SK-N-SH (cell line): ENCODE results near the gene PLD1. TPM values are rescaled to one million over a fixed set of nuclear protein-coding genes. Genes with fewer than 3 reads are reported as not detected.

Source experiments
- CTCF ChIA-PET: fragments of 300-600, 350-600 bp; formaldehyde crosslinking; extraction: SDS; loops from one replicate; lab custom pipeline; 2021; lab: Yijun Ruan, JAX
- POLR2A ChIA-PET: fragments of 350-600 bp; sonication (Branson Sonifier 250); formaldehyde crosslinking; extraction: SDS; loops from one replicate; lab custom pipeline; 2020; ENCODE audit warnings: antibody characterized with exemption, inconsistent platforms; lab: Yijun Ruan, JAX
- DNase-seq: peaks from one replicate; pipeline ENCODE4 v3.0.0; 2012
- H2AFZ ChIP-seq: fragments of 200-600 bp; sonication (generic); 2 replicates; pipeline ENCODE4 v1.8.1; 2016; ENCODE audit warnings: antibody characterized with exemption, mild to moderate bottlenecking, low read depth
- H3F3A ChIP-seq: fragments of 200-600 bp; sonication (generic); replicated peaks from 2 replicates; pipeline ENCODE3; 2016; ENCODE audit warnings: antibody characterized with exemption, mild to moderate bottlenecking; ENCODE audit not compliant: insufficient read depth
- H3K27ac ChIP-seq, 2 experiments: fragments of 200-500 bp in 1 of 2; fragments of 200-600 bp in 1 of 2; sonication (Bioruptor generic) in 1 of 2; sonication (generic), shearing (Covaris generic) in 1 of 2; 2 replicates each; pipeline versions ENCODE4 v1.5.1 to v1.6.1; 2014 to 2016; ENCODE audit warnings: low read depth in 2 of 2, inconsistent platforms in 1 of 2, low read length in 1 of 2, mild to moderate bottlenecking in 1 of 2, mixed read lengths in 1 of 2
- H3K27me3 ChIP-seq: fragments of 200-600 bp; sonication (generic), shearing (Covaris generic); 2 replicates; pipeline ENCODE4 v1.6.1; 2016; ENCODE audit warnings: mixed run types; ENCODE audit not compliant: insufficient read depth
- H3K36me3 ChIP-seq, 2 experiments: fragments of 200-500 bp in 1 of 2; fragments of 200-600 bp in 1 of 2; sonication (Bioruptor generic) in 1 of 2; sonication (generic) in 1 of 2; replicated peaks in 1 of 2; 2 replicates each; pipeline versions ENCODE3 to v1.5.1; 2014 to 2016; ENCODE audit warnings: low read length in 1 of 2, mild to moderate bottlenecking in 1 of 2; ENCODE audit not compliant: insufficient read depth in 2 of 2, control insufficient read depth in 1 of 2
- H3K4me1 ChIP-seq, 2 experiments: fragments of 200-500 bp in 1 of 2; fragments of 200-600 bp in 1 of 2; sonication (Bioruptor generic) in 1 of 2; sonication (generic), shearing (Covaris generic) in 1 of 2; 2 replicates each; pipeline versions ENCODE4 v1.5.1 to v1.6.1; 2014 to 2016; ENCODE audit warnings: low read depth in 1 of 2, low read length in 1 of 2, mixed run types in 1 of 2; ENCODE audit not compliant: insufficient read depth in 2 of 2, control insufficient read depth in 1 of 2
- H3K4me2 ChIP-seq: fragments of 200-600 bp; sonication (generic), shearing (Covaris generic); 2 replicates; pipeline ENCODE4 v1.6.1; 2017; ENCODE audit warnings: mixed run types
- H3K4me3 ChIP-seq, 2 experiments: fragments of 200-500 bp in 1 of 2; fragments of 200-600 bp in 1 of 2; sonication (Bioruptor generic) in 1 of 2; sonication (generic), shearing (Covaris generic) in 1 of 2; 2 replicates each; pipeline versions ENCODE4 v1.5.1 to v1.8.1; 2014 to 2016; ENCODE audit warnings: low read depth in 2 of 2, inconsistent platforms in 1 of 2, low read length in 1 of 2, mild to moderate bottlenecking in 1 of 2, mixed read lengths in 1 of 2, moderate library complexity in 1 of 2
- H3K79me2 ChIP-seq: fragments of 200-600 bp; sonication (generic); 2 replicates; pipeline ENCODE4 v1.8.1; 2017; ENCODE audit warnings: mild to moderate bottlenecking; ENCODE audit not compliant: insufficient read depth
- H3K9ac ChIP-seq: fragments of 200-600 bp; sonication (generic); 2 replicates; pipeline ENCODE4 v1.6.1; 2017; ENCODE audit warnings: mixed run types
- H3K9me2 ChIP-seq: fragments of 200-600 bp; sonication (generic); 2 replicates; pipeline ENCODE4 v1.6.1; 2017; ENCODE audit warnings: mixed run types
- H3K9me3 ChIP-seq: fragments of 200-600 bp; sonication (generic); 2 replicates; pipeline ENCODE4 v1.6.1; 2017; ENCODE audit warnings: mixed run types, mild to moderate bottlenecking, moderate library complexity
- H4K20me1 ChIP-seq: fragments of 200-600 bp; sonication (generic); 2 replicates; pipeline ENCODE4 v1.6.1; 2017; ENCODE audit warnings: mild to moderate bottlenecking, mixed run types; ENCODE audit not compliant: insufficient read depth
- CTCF ChIP-seq: fragments of 200-600 bp; sonication (generic); IDR thresholded peaks from 2 replicates; pipeline ENCODE4 v1.6.1; 2017; ENCODE audit warnings: antibody characterized with exemption, mild to moderate bottlenecking, moderate library complexity
- EP300 ChIP-seq, 2 experiments: IDR thresholded peaks; 2 replicates each; pipeline versions ENCODE4 v1.4.0 to v1.6.1; 2012; ENCODE audit warnings: borderline replicate concordance in 1 of 2, low read depth in 1 of 2, low read length in 1 of 2
- FOSL2 ChIP-seq: IDR thresholded peaks from 2 replicates; pipeline ENCODE4 v1.4.0; 2012; ENCODE audit warnings: low read depth, mild to moderate bottlenecking, moderate library complexity, borderline replicate concordance
- GABPA ChIP-seq: IDR thresholded peaks from 2 replicates; pipeline ENCODE4 v1.4.0; 2012; ENCODE audit warnings: low read depth, mild to moderate bottlenecking
- IRF3 ChIP-seq: fragments of 150-350 bp; IDR thresholded peaks from 2 replicates; pipeline ENCODE4 v1.6.1; 2016; ENCODE audit warnings: mild to moderate bottlenecking, low read depth, low read length
- RXRA ChIP-seq: IDR thresholded peaks from 2 replicates; pipeline ENCODE4 v1.4.0; 2012; ENCODE audit warnings: low read depth, mild to moderate bottlenecking, borderline replicate concordance
- SMC3 ChIP-seq: IDR thresholded peaks from 2 replicates; pipeline ENCODE4 v1.6.1; 2012; ENCODE audit warnings: low read depth, low read length, improper control_type of control experiment
- USF2 ChIP-seq: fragments of 150-350 bp; IDR thresholded peaks from 2 replicates; pipeline ENCODE4 v1.6.1; 2017; ENCODE audit warnings: antibody characterized with exemption, low read length, low read depth, borderline replicate concordance
- YY1 ChIP-seq: IDR thresholded peaks from 2 replicates; pipeline ENCODE4 v1.4.0; 2012; ENCODE audit warnings: low read depth, mild to moderate bottlenecking
- WGBS: methylation state at CpG from one replicate; pipeline ENCODE4 v1.1.6; 2017; ENCODE audit warnings: low lambda C conversion rate; 5-methylcytosine and 5-hydroxymethylcytosine counted together
- polyA plus RNA-seq, 3 experiments: library from polyadenylated mRNA; depleted of rRNA; stranded (reverse); fragments of >200 nt; gene quantifications; 2 replicates each; pipeline ENCODE4 v1.2.3, GENCODE V29; 2012

Gene PLD1
- polyA plus RNA-seq, 1 of the 3 experiments (the other 2 are of a cell fraction), result 6.2 TPM

- H3K4me1 ChIP-seq, result peaks cover 0 to 12% of the 10 kb centered on the region in 2 experiments; a peak in 3 of 4 replicates
- H3K27ac ChIP-seq, result no peak overlapping the region
- no peak overlapping the region for H3K9ac ChIP-seq
- no peaks in the 10 kb centered on the region for H3K36me3 ChIP-seq
- TF ChIP-seq USF2 (no peak), FOSL2 (no peak), IRF3 (no peak), EP300 (IDR thresholded peaks at IDR 0.05; ENCODE audit: borderline replicate concordance in 1 of 2, low read depth in 1 of 2, low read length in 1 of 2) (no peak), GABPA (no peak)
- no peak for DNase-seq
- ChIA-PET CTCF (interaction anchor here (0.5 to 2.1 kb wide), 2 partner anchors 99 to 510 kb away, joined by 3 to 5 read pairs; partner anchors contain the start of gene TNIK), POLR2A (no interaction called here)
- no peak overlapping the region for H3K4me2 ChIP-seq
- H4K20me1 ChIP-seq, result no peaks in the 10 kb centered on the region
- H3K79me2 ChIP-seq, result no peaks in the 10 kb centered on the region
- WGBS, result 84% methylated on average over 7 of the region's 7 CpGs
- no peaks in the 10 kb centered on the region for H3K27me3 ChIP-seq
- H3K9me2 ChIP-seq, result no peaks in the 10 kb centered on the region
- no peaks in the 10 kb centered on the region for H3K9me3 ChIP-seq
- no peak overlapping the region for H2AFZ ChIP-seq
- no peaks in the 10 kb centered on the region for H3F3A ChIP-seq
- no peak overlapping the region for H3K4me3 ChIP-seq
These were observed 250.7 kb downstream of the PLD1 start for GRCh38 chr3:171559586-171559985.

GRCh38 chr3:171558188-171558696, 252.0 kb downstream of the PLD1 start:
- no peak overlapping the region for H3K9ac ChIP-seq
- ChIA-PET CTCF (interaction anchor here (1.4 to 2.1 kb wide), 2 partner anchors 508 to 597 kb away, joined by 5 read pairs; no protein-coding TSS in a partner anchor), POLR2A (no interaction called here)
- TF ChIP-seq CTCF, result no peak
- TF ChIP-seq SMC3, result no peak
- TF ChIP-seq EP300 (IDR thresholded peaks at IDR 0.05; ENCODE audit: borderline replicate concordance in 1 of 2, low read depth in 1 of 2, low read length in 1 of 2), result no peak
- TF ChIP-seq FOSL2, result no peak
- no peak for TF ChIP-seq YY1
- TF ChIP-seq RXRA, result no peak
- H3K4me3 ChIP-seq, result no peak overlapping the region
- no peaks in the 10 kb centered on the region for H3K27me3 ChIP-seq
- no peak overlapping the region for H3K27ac ChIP-seq
- 92% methylated on average over 3 of the region's 3 CpGs for WGBS
- no peak overlapping the region for H3K4me2 ChIP-seq
- no peaks in the 10 kb centered on the region for H3F3A ChIP-seq
- no peaks in the 10 kb centered on the region for H3K9me2 ChIP-seq
- H3K9me3 ChIP-seq, result no peaks in the 10 kb centered on the region
- peaks cover 0 to 12% of the 10 kb centered on the region in 2 experiments; a peak in 2 of 4 replicates for H3K4me1 ChIP-seq
- no peaks in the 10 kb centered on the region for H3K79me2 ChIP-seq
- H2AFZ ChIP-seq, result no peak overlapping the region
- H3K36me3 ChIP-seq, result no peaks in the 10 kb centered on the region
- DNase-seq, result no peak
- no peaks in the 10 kb centered on the region for H4K20me1 ChIP-seq
